Osteocyte (in vitro differentiated cells): Measurements from ENCODE around the gene TACC2. TPM values are rescaled to one million over a fixed set of nuclear protein-coding genes. Genes with fewer than 3 reads are reported as not detected.

Experiments used
- DNase-seq: peaks from one replicate; pipeline ENCODE4 v3.0.0; 2021; ENCODE audit warnings: mixed read lengths; ENCODE audit not compliant: unreplicated experiment; ENCODE audit errors: extremely low spot score
- H3K27ac Mint-ChIP-seq: one replicate; pipeline ENCODE4 v1.8.0; 2021; ENCODE audit warnings: mild to moderate bottlenecking, mixed read lengths; ENCODE audit not compliant: unreplicated experiment
- H3K27me3 Mint-ChIP-seq: one replicate; pipeline ENCODE4 v1.8.0; 2021; ENCODE audit warnings: mixed read lengths; ENCODE audit not compliant: unreplicated experiment
- H3K36me3 Mint-ChIP-seq: one replicate; pipeline ENCODE4 v1.8.0; 2021; ENCODE audit warnings: mixed read lengths; ENCODE audit not compliant: unreplicated experiment
- H3K4me1 Mint-ChIP-seq: one replicate; pipeline ENCODE4 v1.8.0; 2021; ENCODE audit warnings: mixed read lengths; ENCODE audit not compliant: unreplicated experiment
- H3K4me3 Mint-ChIP-seq: one replicate; pipeline ENCODE4 v1.8.0; 2021; ENCODE audit warnings: mild to moderate bottlenecking, moderate library complexity, mixed read lengths; ENCODE audit not compliant: unreplicated experiment
- H3K9me3 Mint-ChIP-seq: one replicate; pipeline ENCODE4 v1.8.0; 2021; ENCODE audit warnings: mixed read lengths; ENCODE audit not compliant: unreplicated experiment
- CTCF ChIP-seq: fragments of 200-600 bp; sonication (generic); IDR thresholded peaks from 2 replicates; pipeline ENCODE4 v1.5.0; 2021; ENCODE audit warnings: antibody characterized with exemption, mild to moderate bottlenecking, moderate library complexity
- total RNA-seq: library from RNA; stranded (reverse); gene quantifications from 2 replicates; pipeline ENCODE4 v1.2.1, GENCODE V29; 2021

The TACC2 gene
- total RNA-seq, 1 donor from 2014 or later: 64.2 TPM

- no peak overlapping the region for H3K4me3 Mint-ChIP-seq
- H3K36me3 Mint-ChIP-seq: peaks cover 20% of the 10 kb centered on the region
- TF ChIP-seq CTCF: no peak
- no peaks in the 10 kb centered on the region for H3K9me3 Mint-ChIP-seq
- H3K27me3 Mint-ChIP-seq: no peaks in the 10 kb centered on the region
- DNase-seq: no peak
- H3K4me1 Mint-ChIP-seq: peaks cover 16% of the 10 kb centered on the region
- no peak overlapping the region for H3K27ac Mint-ChIP-seq
Measured at GRCh38 chr10:122196218-122196617, 207.3 kb downstream of the TACC2 start.

- H3K27me3 Mint-ChIP-seq: no peaks in the 10 kb centered on the region
- no peak overlapping the region for H3K27ac Mint-ChIP-seq
- DNase-seq: no peak
- H3K36me3 Mint-ChIP-seq: peaks cover 24% of the 10 kb centered on the region
- TF ChIP-seq CTCF: no peak
- no peaks in the 10 kb centered on the region for H3K9me3 Mint-ChIP-seq
- H3K4me3 Mint-ChIP-seq: no peak overlapping the region
- peaks cover 7% of the 10 kb centered on the region for H3K4me1 Mint-ChIP-seq
Measured at GRCh38 chr10:122197611-122198222, 208.8 kb downstream of the TACC2 start.

- TF ChIP-seq CTCF: no peak
- Mint-ChIP-seq H3K36me3 (peaks cover 24% of the 10 kb centered on the region), H3K4me3 (no peak overlapping the region), H3K9me3 (no peaks in the 10 kb centered on the region), H3K27me3 (no peaks in the 10 kb centered on the region), H3K27ac (no peak overlapping the region), H3K4me1 (peaks cover 1% of the 10 kb centered on the region)
- DNase-seq: no peak
Measured at GRCh38 chr10:122198631-122199030, 209.7 kb downstream of the TACC2 start.

GRCh38 chr10:122199070-122199469, 210.1 kb downstream of the TACC2 start:
- Mint-ChIP-seq H3K9me3 (no peaks in the 10 kb centered on the region), H3K36me3 (peaks cover 24% of the 10 kb centered on the region), H3K4me3 (no peak overlapping the region), H3K27ac (no peak overlapping the region), H3K27me3 (no peaks in the 10 kb centered on the region), H3K4me1 (no peaks in the 10 kb centered on the region)
- no peak for DNase-seq
- no peak for TF ChIP-seq CTCF

- H3K36me3 Mint-ChIP-seq: peaks cover 24% of the 10 kb centered on the region
- no peak overlapping the region for H3K4me3 Mint-ChIP-seq
- H3K27ac Mint-ChIP-seq: no peak overlapping the region
- no peak for TF ChIP-seq CTCF
- H3K27me3 Mint-ChIP-seq: no peaks in the 10 kb centered on the region
- DNase-seq: no peak
- H3K9me3 Mint-ChIP-seq: no peaks in the 10 kb centered on the region
- H3K4me1 Mint-ChIP-seq: no peaks in the 10 kb centered on the region
Measured at GRCh38 chr10:122199689-122200088, 210.7 kb downstream of the TACC2 start.
